GM12801 (cell line): ENCODE data around the gene MTMR3.

Experiments used
- TF ChIP-seq, protein P1 (sequence below): IDR thresholded peaks from one replicate; pipeline ENCODE4 v1.5.1; 2011; ENCODE audit warnings: control low read depth; ENCODE audit not compliant: insufficient read length; ENCODE audit errors: extremely low read depth

Gene MTMR3

DNA sequence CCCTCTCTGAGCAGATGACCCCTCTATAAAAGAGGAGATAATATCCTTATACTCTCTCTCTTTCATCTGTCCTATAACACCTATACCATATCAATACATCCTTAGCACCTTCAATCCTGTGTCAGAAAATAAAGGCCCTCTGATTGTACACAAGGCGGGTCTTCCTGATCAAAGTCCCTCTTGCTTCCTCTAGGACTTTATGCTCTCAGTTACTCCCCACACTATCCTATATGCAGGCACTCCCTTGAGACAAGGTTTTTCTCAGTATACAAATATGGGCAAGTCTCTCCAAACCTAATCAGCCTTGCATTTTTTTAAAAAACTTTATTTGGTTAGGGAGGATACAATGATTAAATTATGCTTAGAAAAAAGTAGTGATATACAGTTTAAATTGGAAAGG is 180.0 kb downstream of the MTMR3 start:
- TF ChIP-seq, protein P1, sequence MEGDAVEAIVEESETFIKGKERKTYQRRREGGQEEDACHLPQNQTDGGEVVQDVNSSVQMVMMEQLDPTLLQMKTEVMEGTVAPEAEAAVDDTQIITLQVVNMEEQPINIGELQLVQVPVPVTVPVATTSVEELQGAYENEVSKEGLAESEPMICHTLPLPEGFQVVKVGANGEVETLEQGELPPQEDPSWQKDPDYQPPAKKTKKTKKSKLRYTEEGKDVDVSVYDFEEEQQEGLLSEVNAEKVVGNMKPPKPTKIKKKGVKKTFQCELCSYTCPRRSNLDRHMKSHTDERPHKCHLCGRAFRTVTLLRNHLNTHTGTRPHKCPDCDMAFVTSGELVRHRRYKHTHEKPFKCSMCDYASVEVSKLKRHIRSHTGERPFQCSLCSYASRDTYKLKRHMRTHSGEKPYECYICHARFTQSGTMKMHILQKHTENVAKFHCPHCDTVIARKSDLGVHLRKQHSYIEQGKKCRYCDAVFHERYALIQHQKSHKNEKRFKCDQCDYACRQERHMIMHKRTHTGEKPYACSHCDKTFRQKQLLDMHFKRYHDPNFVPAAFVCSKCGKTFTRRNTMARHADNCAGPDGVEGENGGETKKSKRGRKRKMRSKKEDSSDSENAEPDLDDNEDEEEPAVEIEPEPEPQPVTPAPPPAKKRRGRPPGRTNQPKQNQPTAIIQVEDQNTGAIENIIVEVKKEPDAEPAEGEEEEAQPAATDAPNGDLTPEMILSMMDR: no peak

GRCh38 chr22:30064172-30064571 is 181.2 kb downstream of the MTMR3 start:
- TF ChIP-seq, protein P1: no peak

DNA sequence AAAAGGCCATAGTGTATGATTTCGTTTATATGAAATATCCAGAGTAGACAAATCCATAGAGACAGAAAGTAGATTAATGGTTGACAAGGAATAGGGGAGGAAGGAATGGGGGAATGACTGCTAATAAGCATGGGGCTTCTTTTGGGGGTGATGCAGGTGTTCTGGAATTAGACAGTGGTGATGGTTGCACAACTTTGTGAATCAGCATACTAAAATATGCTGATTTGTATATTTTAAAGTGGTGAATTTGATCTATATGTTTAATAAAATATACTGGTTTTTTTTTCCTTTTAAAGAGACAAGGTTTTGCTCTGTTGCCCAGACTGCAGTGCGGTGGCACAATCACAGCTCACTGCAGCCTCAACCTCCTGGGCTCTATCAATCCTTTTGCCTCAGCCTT is 190.8 kb downstream of the MTMR3 start:
- TF ChIP-seq, protein P1: no peak

DNA sequence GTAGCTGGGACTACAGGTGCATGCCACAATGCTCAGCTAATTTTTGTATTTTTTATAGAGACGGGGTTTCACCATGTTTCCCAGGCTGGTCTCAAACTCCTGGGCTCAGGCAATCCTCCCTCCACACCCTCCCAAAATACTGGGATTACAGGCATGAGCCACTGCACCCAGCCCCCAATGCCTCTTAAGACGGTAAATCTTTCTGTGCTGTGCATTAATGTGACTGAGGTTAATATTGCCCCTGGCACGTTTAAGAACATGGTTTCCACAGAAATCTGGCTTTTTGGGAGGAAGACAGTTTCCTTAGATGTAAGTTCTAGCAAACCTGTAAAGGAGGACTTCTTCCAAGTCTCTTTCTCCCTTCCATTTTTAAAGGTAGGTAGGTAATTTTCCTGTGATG is 191.2 kb downstream of the MTMR3 start:
- TF ChIP-seq, protein P1: no peak

DNA sequence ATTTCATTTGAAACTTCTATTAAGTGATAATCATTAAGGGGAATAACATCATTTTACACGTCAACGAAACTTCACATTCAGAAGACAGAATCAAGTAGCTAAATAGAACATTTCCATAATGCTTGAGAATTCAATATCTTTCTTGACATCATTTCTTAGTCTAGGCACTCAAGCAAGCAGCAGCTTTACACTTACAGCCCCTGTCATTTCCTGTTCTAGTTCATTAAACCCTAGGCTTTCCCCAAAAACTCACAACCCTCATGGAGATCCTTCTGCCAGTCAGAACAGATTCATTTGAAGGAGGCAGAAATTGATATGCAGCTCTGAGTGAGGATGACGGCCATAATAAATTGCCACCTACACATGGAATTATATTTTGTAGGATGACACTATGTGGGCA is 192.0 kb downstream of the MTMR3 start:
- TF ChIP-seq, protein P1: no peak

DNA sequence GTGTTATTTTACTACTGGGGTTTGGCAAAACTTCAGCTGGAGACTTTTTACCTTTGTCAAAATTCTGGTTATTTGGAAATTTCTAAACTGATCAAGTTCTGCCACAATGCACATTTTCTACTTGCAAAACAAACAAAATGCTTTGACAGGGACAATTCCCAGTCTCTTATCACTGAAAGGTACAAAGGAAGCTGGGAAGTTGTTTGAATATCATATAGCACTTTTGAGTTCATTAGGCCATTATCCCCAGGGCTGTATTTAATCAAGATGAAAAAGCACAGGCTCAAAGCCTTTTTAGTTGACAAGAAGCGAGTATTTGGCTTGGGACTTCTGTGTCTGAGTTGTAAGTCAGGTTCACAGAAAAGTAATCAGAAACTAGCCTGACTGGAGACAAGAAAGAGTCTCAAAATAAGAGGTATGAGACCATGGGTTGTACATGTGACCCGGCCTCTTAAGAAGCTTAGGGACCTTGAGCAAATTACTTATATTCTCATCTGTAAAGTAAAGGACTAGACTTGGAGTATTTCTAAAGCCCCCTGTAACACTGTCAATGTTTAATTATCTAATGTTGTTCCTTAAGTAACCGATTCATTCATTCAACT is 194.4 kb downstream of the MTMR3 start:
- TF ChIP-seq, protein P1: no peak

- TF ChIP-seq, protein P1: no peak
Observed at GRCh38 chr22:30078320-30079311, 195.6 kb downstream of the MTMR3 start.
